Naive thymus-derived CD8-positive, alpha-beta T cell (primary cell): Measurements from ENCODE around the gene HEATR1. TPM values are rescaled to one million over a fixed set of nuclear protein-coding genes. Genes with fewer than 3 reads are reported as not detected.
"Not testable (repeated sequence)": the region's sequence is repeated elsewhere in the genome, so short reads cannot be mapped to it uniquely, and the experiment has no call there.

ENCODE experiments used
- ATAC-seq, 2 donors: fragments of 150-1000 bp; cut with Tn5 transposase in 1 of 2; sonication (Bioruptor Pico), chemical (Tn5 transposase) in 1 of 2; 1 replicate in 1 of 2; 2 replicates in 1 of 2; pipeline ENCODE4 v1.10.0; 2021; ENCODE audit warnings: mild to moderate bottlenecking in 2 of 2, moderate library complexity in 2 of 2
- POLR2A ChIA-PET: fragments of 350-600 bp; sonication (Branson Sonifier 250); formaldehyde crosslinking; loops from one replicate; lab custom pipeline; 2021; ENCODE audit warnings: antibody characterized with exemption; lab: Charles Lee
- DNase-seq, 10 donors: peaks; one replicate each; pipeline versions ENCODE4 v3.0.0 to v3.0.0-alpha.2; 2020 to 2022
- H3K27ac Mint-ChIP-seq, 10 donors: one replicate each; pipeline ENCODE4 v1.8.0; 2020 to 2022; ENCODE audit warnings: mild to moderate bottlenecking in 10 of 10, mixed read lengths in 10 of 10, moderate library complexity in 4 of 10, inconsistent platforms in 1 of 10
- H3K27me3 Mint-ChIP-seq, 5 donors: one replicate each; pipeline ENCODE4 v1.8.0; 2021 to 2022; ENCODE audit warnings: mixed read lengths in 5 of 5
- H3K36me3 Mint-ChIP-seq, 3 donors: one replicate each; pipeline ENCODE4 v1.8.0; 2020 to 2022; ENCODE audit warnings: mixed read lengths in 3 of 3, mild to moderate bottlenecking in 2 of 3, inconsistent platforms in 1 of 3
- H3K4me1 Mint-ChIP-seq, 4 donors: one replicate each; pipeline ENCODE4 v1.8.0; 2021 to 2022; ENCODE audit warnings: mixed read lengths in 4 of 4
- H3K4me3 Mint-ChIP-seq, 10 donors: one replicate each; pipeline ENCODE4 v1.8.0; 2020 to 2022; ENCODE audit warnings: mild to moderate bottlenecking in 10 of 10, mixed read lengths in 10 of 10, moderate library complexity in 6 of 10, inconsistent platforms in 1 of 10
- H3K9me3 Mint-ChIP-seq, 9 donors: one replicate each; pipeline ENCODE4 v1.8.0; 2020 to 2022; ENCODE audit warnings: mixed read lengths in 9 of 9, mild to moderate bottlenecking in 3 of 9, inconsistent platforms in 1 of 9, moderate library complexity in 1 of 9
- polyA plus RNA-seq, 3 donors: library from polyadenylated mRNA; unstranded; fragments of 300-500 nt; fragmentation: Illumina TruSeq; gene quantifications; one replicate each; pipeline ENCODE4 v1.2.3, GENCODE V29; 2021
- total RNA-seq, 8 experiments: library from RNA in 2 of 8; stranded (reverse) in 2 of 8; gene quantifications; one replicate each; pipeline ENCODE4 v1.2.3 and lab custom pipeline; 2021 to 2026

The HEATR1 gene
- total and polyA plus RNA-seq, 5 experiments from 2014 or later: 11.0 to 50.9 (median 14.1) TPM

DNA sequence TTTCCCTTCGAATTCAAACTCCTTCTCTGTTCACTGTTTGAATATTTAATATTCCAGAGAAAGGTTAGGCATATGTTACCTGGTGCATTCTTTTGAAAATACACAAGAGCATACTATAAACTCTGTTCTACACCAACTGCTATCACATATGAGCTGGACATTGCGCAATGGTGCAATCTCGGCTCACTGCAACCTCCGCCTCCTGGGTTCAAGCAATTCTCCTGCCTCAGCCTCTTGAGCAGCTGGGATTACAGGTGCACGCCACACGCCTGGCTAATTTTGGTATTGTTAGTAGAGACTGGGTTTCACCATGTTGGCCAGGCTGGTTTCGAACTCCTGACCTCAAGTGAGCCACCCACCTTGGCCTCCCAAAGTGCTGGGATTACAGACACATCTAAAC is 27.3 kb downstream of the HEATR1 start:
- H3K9me3 Mint-ChIP-seq, H3K4me1 Mint-ChIP-seq, ATAC-seq, H3K27me3 Mint-ChIP-seq, H3K4me3 Mint-ChIP-seq, DNase-seq, POLR2A ChIA-PET: not testable (repeated sequence)
- H3K27ac Mint-ChIP-seq: peak overlapping the region in 1 of 10 donors; percentile 69
- H3K36me3 Mint-ChIP-seq: peaks cover 14 to 93% (median 17%) of the 10 kb centered on the region in 3 donors

- Mint-ChIP-seq H3K27ac (peak overlapping the region in 2 of 10 donors; percentile 10 to 16), H3K9me3 (no peaks in the 10 kb centered on the region), H3K4me1 (no peaks in the 10 kb centered on the region), H3K27me3 (no peaks in the 10 kb centered on the region), H3K36me3 (peaks cover 14 to 92% (median 17%) of the 10 kb centered on the region in 3 donors), H3K4me3 (no peak overlapping the region)
- ATAC-seq: no peak
- no peak for DNase-seq
- POLR2A ChIA-PET: no interaction called here
Measured at GRCh38 chr1:236576004-236576403, 28.3 kb downstream of the HEATR1 start.

GRCh38 chr1:236575523-236575922 is 28.8 kb downstream of the HEATR1 start:
- Mint-ChIP-seq H3K4me3 (no peak overlapping the region), H3K27me3 (no peaks in the 10 kb centered on the region), H3K27ac (peak overlapping the region in 1 of 10 donors; percentile 16), H3K9me3 (no peaks in the 10 kb centered on the region), H3K4me1 (no peaks in the 10 kb centered on the region), H3K36me3 (peaks cover 14 to 92% (median 17%) of the 10 kb centered on the region in 3 donors)
- DNase-seq (no peak), ATAC-seq (no peak)
- POLR2A ChIA-PET: no interaction called here

DNA sequence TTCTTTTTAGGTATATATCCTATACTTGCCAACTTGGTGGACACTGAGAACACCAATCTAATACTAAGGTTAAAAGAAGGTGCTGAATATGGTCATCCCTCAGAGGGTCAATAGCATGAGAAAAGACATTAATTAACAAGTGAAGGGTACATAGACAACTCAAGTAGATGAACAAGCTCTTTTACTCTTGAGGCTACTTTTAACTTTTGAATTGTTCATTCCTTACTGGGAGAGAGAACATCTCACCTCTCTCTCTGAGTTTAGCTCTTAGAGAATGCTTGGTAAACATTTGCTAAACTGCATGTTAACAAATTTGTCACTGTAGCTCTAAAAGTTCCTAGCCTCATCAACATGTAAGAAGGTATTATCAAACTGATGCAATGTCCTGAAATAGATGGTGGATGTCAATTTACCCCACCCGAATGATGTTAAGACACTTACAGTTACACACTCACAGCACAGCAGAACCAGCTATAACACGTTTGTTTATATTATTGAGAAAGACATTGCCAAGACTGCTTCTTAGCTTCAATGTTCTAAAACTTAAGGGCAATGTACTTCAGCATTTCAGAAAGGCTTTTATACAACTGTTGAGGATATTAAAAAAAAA is 35.9 kb downstream of the HEATR1 start:
- Mint-ChIP-seq H3K4me3 (no peak overlapping the region), H3K27me3 (no peaks in the 10 kb centered on the region), H3K27ac (peak overlapping the region in 3 of 10 donors; percentile 4 to 81 (median 5)), H3K4me1 (no peaks in the 10 kb centered on the region), H3K9me3 (no peaks in the 10 kb centered on the region), H3K36me3 (peaks cover 4 to 98% (median 23%) of the 10 kb centered on the region in 3 donors)
- POLR2A ChIA-PET: no interaction called here
- DNase-seq (no peak), ATAC-seq (no peak)

DNA sequence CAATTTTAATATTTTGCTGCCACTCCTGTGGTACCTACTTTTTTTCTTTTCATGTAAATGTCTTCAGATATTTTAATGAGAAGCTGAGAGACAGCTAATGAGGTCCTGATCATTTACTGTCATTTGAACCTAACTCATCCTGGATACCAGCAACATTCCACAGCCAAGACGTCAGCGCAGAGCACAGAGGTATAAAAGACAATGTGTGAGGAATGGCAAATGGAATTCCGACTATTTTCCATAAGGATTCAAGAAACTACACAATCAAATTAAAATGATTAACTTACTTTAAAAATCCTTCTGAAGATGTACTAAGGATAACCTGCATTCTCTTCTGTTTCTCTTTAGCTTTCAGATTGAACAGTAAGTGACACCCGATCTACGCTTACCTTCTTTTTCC is 38.8 kb downstream of the HEATR1 start:
- no peak for DNase-seq
- Mint-ChIP-seq H3K36me3 (peaks cover 4 to 98% (median 24%) of the 10 kb centered on the region in 3 donors), H3K4me1 (no peaks in the 10 kb centered on the region), H3K27me3 (no peaks in the 10 kb centered on the region), H3K4me3 (no peak overlapping the region), H3K27ac (peak overlapping the region in 2 of 10 donors; percentile 35 to 55), H3K9me3 (no peaks in the 10 kb centered on the region)
- no peak for ATAC-seq
- POLR2A ChIA-PET: no interaction called here

DNA sequence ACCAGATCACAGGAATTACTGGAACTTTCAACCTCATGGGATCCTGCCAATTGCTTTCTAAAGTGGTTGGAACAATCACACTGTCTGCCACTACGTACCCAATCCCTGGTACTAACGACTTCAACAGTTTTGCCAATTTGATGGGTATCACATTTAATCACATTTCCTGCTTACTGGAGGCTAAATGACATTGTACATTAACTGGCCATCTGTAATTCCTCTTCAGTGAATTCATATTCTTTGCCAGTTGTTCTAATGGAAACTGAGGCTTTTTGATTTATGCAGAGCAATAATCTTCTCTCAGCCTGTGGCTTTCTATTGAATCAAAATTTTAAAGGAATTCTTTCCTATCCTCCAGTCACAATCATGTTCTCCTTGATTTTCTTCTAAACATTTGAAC is 42.3 kb downstream of the HEATR1 start:
- peaks cover 0 to 2% (median 0%) of the 10 kb centered on the region in 4 donors for H3K4me1 Mint-ChIP-seq
- peaks cover 0 to 98% (median 33%) of the 10 kb centered on the region in 3 donors for H3K36me3 Mint-ChIP-seq

GRCh38 chr1:236560213-236560771 is 44.0 kb downstream of the HEATR1 start:
- Mint-ChIP-seq H3K27ac (peak overlapping the region in 7 of 10 donors; percentile 41 to 84 (median 70)), H3K27me3 (no peaks in the 10 kb centered on the region), H3K36me3 (peaks cover 5 to 98% (median 33%) of the 10 kb centered on the region in 3 donors)

More for the DNA sequence above, 42.3 kb downstream of the HEATR1 start:
- DNase-seq (no peak), ATAC-seq (no peak)
- POLR2A ChIA-PET: no interaction called here
- Mint-ChIP-seq H3K4me3 (no peak overlapping the region), H3K27ac (peak overlapping the region in 4 of 10 donors; percentile 9 to 77 (median 27)), H3K9me3 (no peaks in the 10 kb centered on the region), H3K27me3 (no peaks in the 10 kb centered on the region)

DNA sequence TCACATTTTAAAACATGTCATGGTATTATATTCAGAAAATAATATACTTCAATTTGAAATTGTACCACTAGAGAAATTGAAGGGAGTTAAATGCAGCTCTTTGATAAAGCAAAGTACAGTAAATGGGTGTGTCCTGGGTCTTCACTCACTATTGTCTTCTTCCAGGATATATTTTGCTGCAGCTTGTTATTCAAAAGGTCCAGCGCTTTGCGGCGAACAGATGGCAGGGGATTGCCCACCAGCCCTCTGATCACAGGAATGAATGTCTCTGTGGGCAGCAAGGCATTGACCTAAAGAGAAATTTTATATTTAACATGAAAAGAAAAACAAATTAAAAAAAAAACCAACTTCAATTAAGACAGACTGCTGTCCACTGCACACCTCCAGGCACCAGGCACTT is 45.5 kb downstream of the HEATR1 start:
- no peak for DNase-seq
- Mint-ChIP-seq H3K27me3 (no peaks in the 10 kb centered on the region), H3K4me1 (peaks cover 0 to 2% (median 0%) of the 10 kb centered on the region in 4 donors), H3K4me3 (no peak overlapping the region), H3K9me3 (no peaks in the 10 kb centered on the region), H3K36me3 (peaks cover 5 to 96% (median 35%) of the 10 kb centered on the region in 3 donors), H3K27ac (peak overlapping the region in 2 of 10 donors; percentile 20 to 63)
- POLR2A ChIA-PET: no interaction called here
- no peak for ATAC-seq

More at GRCh38 chr1:236560213-236560771, 44.0 kb downstream of the HEATR1 start:
- DNase-seq (no peak), ATAC-seq (no peak)
- peaks cover 0 to 2% (median 0%) of the 10 kb centered on the region in 4 donors for H3K4me1 Mint-ChIP-seq
- no peak overlapping the region for H3K4me3 Mint-ChIP-seq
- no peaks in the 10 kb centered on the region for H3K9me3 Mint-ChIP-seq
- POLR2A ChIA-PET: no interaction called here

DNA sequence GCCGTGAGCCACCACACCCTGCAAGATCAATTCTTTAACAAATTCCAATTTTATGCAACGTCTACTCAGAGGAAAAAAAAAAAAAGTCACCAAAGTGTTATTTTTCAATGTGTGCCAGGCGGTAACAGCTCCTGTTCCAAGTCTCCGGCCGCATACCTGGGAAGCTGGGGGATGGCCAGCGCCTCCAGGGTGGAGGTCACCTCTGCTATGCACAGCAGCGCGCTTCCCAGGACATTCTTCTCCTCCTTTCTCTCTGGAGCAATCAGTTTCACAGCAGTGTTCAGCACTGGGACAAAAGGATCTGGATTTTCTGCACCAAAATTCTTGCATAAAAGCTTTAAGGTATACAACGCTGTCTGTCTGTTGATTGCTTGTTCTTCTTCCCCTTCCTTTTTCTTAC is 46.2 kb downstream of the HEATR1 start:
- DNase-seq (no peak), ATAC-seq (no peak)
- POLR2A ChIA-PET: no interaction called here
- Mint-ChIP-seq H3K4me1 (peaks cover 0 to 2% (median 0%) of the 10 kb centered on the region in 4 donors), H3K4me3 (no peak overlapping the region), H3K27ac (peak overlapping the region in 3 of 10 donors; percentile 27 to 74 (median 43)), H3K9me3 (no peaks in the 10 kb centered on the region), H3K27me3 (no peaks in the 10 kb centered on the region), H3K36me3 (peaks cover 5 to 95% (median 33%) of the 10 kb centered on the region in 3 donors)

DNA sequence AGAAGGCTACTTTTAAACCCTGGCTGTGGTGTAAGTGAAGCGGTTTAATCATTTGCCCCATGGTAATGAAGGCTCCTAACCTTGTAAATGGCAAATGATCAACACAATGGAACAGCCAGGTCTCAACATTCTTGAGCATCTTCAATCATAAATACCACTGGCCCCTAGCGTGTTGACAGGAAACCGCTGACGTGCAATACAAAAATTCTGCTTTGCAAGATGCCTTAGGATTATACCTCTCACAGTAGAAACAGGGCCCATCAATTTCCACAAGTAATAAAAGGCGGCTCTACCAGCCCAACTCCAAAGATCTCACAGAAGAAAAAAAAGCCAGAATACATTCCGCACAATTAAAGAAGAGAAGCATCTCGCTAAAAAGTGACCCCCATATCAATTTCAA is 47.7 kb downstream of the HEATR1 start:
- Mint-ChIP-seq H3K27me3 (no peaks in the 10 kb centered on the region), H3K27ac (peak overlapping the region in 2 of 10 donors; percentile 17 to 27), H3K9me3 (no peaks in the 10 kb centered on the region), H3K36me3 (peaks cover 5 to 95% (median 33%) of the 10 kb centered on the region in 3 donors), H3K4me1 (peaks cover 0 to 2% (median 0%) of the 10 kb centered on the region in 4 donors), H3K4me3 (no peak overlapping the region)
- POLR2A ChIA-PET: no interaction called here
- ATAC-seq: no peak
- no peak for DNase-seq

DNA sequence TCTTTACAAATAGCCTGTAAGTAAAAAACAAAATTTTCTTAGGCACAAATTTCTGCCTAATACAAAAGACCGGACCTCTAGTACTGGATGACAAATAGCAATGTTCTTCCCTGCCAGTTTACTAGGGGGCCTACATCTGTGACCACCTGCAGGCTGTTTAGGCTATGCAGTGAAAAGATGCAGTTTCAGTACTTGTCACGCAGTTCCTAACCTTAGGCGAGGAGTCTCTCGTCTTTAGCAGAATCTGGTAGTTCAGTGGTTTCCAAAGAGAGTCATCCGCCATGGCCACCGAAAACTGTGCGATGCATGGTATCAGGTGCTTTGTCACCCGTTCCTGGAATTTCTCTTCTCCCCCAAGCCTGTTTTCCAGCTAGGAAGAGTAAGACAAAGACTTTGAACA is 50.9 kb downstream of the HEATR1 start:
- DNase-seq: no peak
- H3K27ac Mint-ChIP-seq: peak overlapping the region in 3 of 10 donors; percentile 15 to 65 (median 15)
- no peak for ATAC-seq
- H3K4me1 Mint-ChIP-seq: peaks cover 0 to 6% (median 2%) of the 10 kb centered on the region in 4 donors
- H3K27me3 Mint-ChIP-seq: no peaks in the 10 kb centered on the region
- no peak overlapping the region for H3K4me3 Mint-ChIP-seq
- H3K9me3 Mint-ChIP-seq: no peaks in the 10 kb centered on the region
- POLR2A ChIA-PET: no interaction called here
- peaks cover 13 to 97% (median 39%) of the 10 kb centered on the region in 3 donors for H3K36me3 Mint-ChIP-seq

GRCh38 chr1:236552901-236553300 is 51.4 kb downstream of the HEATR1 start:
- no peak for ATAC-seq
- Mint-ChIP-seq H3K4me3 (no peak overlapping the region), H3K27me3 (no peaks in the 10 kb centered on the region), H3K36me3 (peaks cover 13 to 97% (median 34%) of the 10 kb centered on the region in 3 donors), H3K9me3 (no peaks in the 10 kb centered on the region), H3K27ac (peak overlapping the region in 1 of 10 donors; percentile 15), H3K4me1 (peaks cover 0 to 6% (median 2%) of the 10 kb centered on the region in 4 donors)
- DNase-seq: no peak
- POLR2A ChIA-PET: no interaction called here

- POLR2A ChIA-PET: no interaction called here
- ATAC-seq: no peak
- Mint-ChIP-seq H3K36me3 (peaks cover 13 to 97% (median 36%) of the 10 kb centered on the region in 3 donors), H3K9me3 (no peaks in the 10 kb centered on the region), H3K27me3 (no peaks in the 10 kb centered on the region), H3K4me3 (no peak overlapping the region), H3K27ac (peak overlapping the region in 4 of 10 donors; percentile 14 to 57 (median 44)), H3K4me1 (peaks cover 0 to 6% (median 2%) of the 10 kb centered on the region in 4 donors)
- no peak for DNase-seq
Measured at GRCh38 chr1:236552096-236552495, 52.2 kb downstream of the HEATR1 start.
